GM10266 (cell line): ENCODE results near the gene SLC25A26.

ENCODE experiments used
- DNase-seq: peaks from one replicate; pipeline ENCODE4 v3.0.0; 2012; ENCODE audit errors: extremely low spot score
- CTCF ChIP-seq: IDR thresholded peaks from 2 replicates; pipeline ENCODE4 v1.5.1; 2012; ENCODE audit warnings: mild to moderate bottlenecking, low read depth; ENCODE audit not compliant: control insufficient read depth, insufficient read depth; ENCODE audit errors: missing control alignments

Gene SLC25A26

GRCh38 chr3:66371432-66371831 is 150.6 kb downstream of the SLC25A26 start:
- DNase-seq = no peak

GRCh38 chr3:66372681-66373350 is 152.0 kb downstream of the SLC25A26 start:
- DNase-seq = no peak

More at GRCh38 chr3:66371432-66371831, 150.6 kb downstream of the SLC25A26 start:
- no peak for TF ChIP-seq CTCF

GRCh38 chr3:66376568-66376967 is 155.8 kb downstream of the SLC25A26 start:
- no peak for TF ChIP-seq CTCF
- no peak for DNase-seq

More at GRCh38 chr3:66372681-66373350, 152.0 kb downstream of the SLC25A26 start:
- TF ChIP-seq CTCF = peak; percentile 21

GRCh38 chr3:66377800-66378199 is 157.0 kb downstream of the SLC25A26 start:
- no peak for TF ChIP-seq CTCF
- no peak for DNase-seq

- peak; percentile 38 for TF ChIP-seq CTCF
- DNase-seq = no peak
Observed at GRCh38 chr3:66378256-66378655, 157.5 kb downstream of the SLC25A26 start.

- TF ChIP-seq CTCF = no peak
- DNase-seq = no peak
Observed at GRCh38 chr3:66379565-66379964, 158.8 kb downstream of the SLC25A26 start.

- no peak for DNase-seq
- TF ChIP-seq CTCF = no peak
Observed at GRCh38 chr3:66380200-66380932, 159.6 kb downstream of the SLC25A26 start.
